ENCODE measurements around the gene VASH2. TPM values are rescaled to one million over a fixed set of nuclear protein-coding genes. Genes with fewer than 3 reads are reported as not detected.

The VASH2 gene
- total and polyA plus RNA-seq, 2 of the 4 experiments (the other 2 are of a cell fraction) = 0.90 to 1.2 TPM

GRCh38 chr1:212920896-212921295, 29.4 kb upstream of the VASH2 start:
- no peak overlapping the region for H4K91ac ChIP-seq (ENCODE audit: insufficient read depth, low read depth, low read length)
- DNase-seq = no peak

More at GRCh38 chr1:212920896-212921295, 29.4 kb upstream of the VASH2 start:
- Histone ChIP-seq H4K8ac (ENCODE audit: low read depth in 2 of 2, low read length in 2 of 2) (no peak overlapping the region), H3K4me2 (ENCODE audit: low read depth, low read length) (no peak overlapping the region), H3K56ac (ENCODE audit: extremely low read depth, insufficient read depth, low read length) (no peak overlapping the region), H3K4me1 (ENCODE audit: control insufficient read depth, insufficient read depth, low read length) (peaks cover 8% of the 10 kb centered on the region; the same call in 1 of the 2 replicates), H2BK15ac (ENCODE audit: low read depth, low read length) (no peak overlapping the region), H3K9ac (ENCODE audit: low read depth, low read length) (no peak overlapping the region), H2BK5ac (ENCODE audit: low read depth, low read length, poor library complexity, severe bottlenecking) (no peak overlapping the region), H3K14ac (replicated peaks; ENCODE audit: low read depth, low read length) (no peak overlapping the region), H3K27ac (ENCODE audit: insufficient read depth, low read length) (no peak overlapping the region), H2AFZ (replicated peaks; ENCODE audit: low read length, poor library complexity) (no peak overlapping the region), H2BK120ac (ENCODE audit: low read depth, low read length) (no peak overlapping the region), H4K5ac (ENCODE audit: low read depth, low read length) (no peak overlapping the region), H3K9me3 (ENCODE audit: control insufficient read depth, insufficient read depth, low read length) (no peaks in the 10 kb centered on the region), H3K4ac (ENCODE audit: low read depth, low read length) (no peak overlapping the region), H3K27me3 (ENCODE audit: control insufficient read depth, insufficient read depth, low read length) (peaks cover 29% of the 10 kb centered on the region), H3K79me1 (ENCODE audit: low read depth in 1 of 2, low read length in 2 of 2) (no peaks in the 10 kb centered on the region), H3K9me1 (ENCODE audit: insufficient read depth, low read length) (no peaks in the 10 kb centered on the region; the same call in 1 of the 2 replicates), H4K20me1 (ENCODE audit: insufficient read depth, low read length) (peaks cover 10% of the 10 kb centered on the region), H2BK20ac (ENCODE audit: low read depth, low read length) (no peak overlapping the region), H3K36me3 (ENCODE audit: control insufficient read depth, insufficient read depth, low read length) (no peaks in the 10 kb centered on the region), H2AK5ac (ENCODE audit: low read depth, low read length) (no peak overlapping the region), H3K23ac (ENCODE audit: low read depth, low read length) (no peak overlapping the region), H3K4me3 (ENCODE audit: insufficient read depth, low read depth, low read length) (no peak overlapping the region), H2AK9ac (replicated peaks; ENCODE audit: low read depth, low read length, poor library complexity) (no peak overlapping the region), H3K18ac (ENCODE audit: low read depth, low read length) (no peak overlapping the region)
- intact Hi-C loops (cut with micrococcal nuclease) (no loop called here), in situ Hi-C loops (cut with MboI; ENCODE audit: low sequenced_read_pairs) (no loop called here), dilution Hi-C loops (cut with HindIII; ENCODE audit: low sequenced_read_pairs, unreplicated experiment) (no loop called here)
- TF ChIP-seq CTCF (conservative IDR thresholded peaks at IDR 0.05; ENCODE audit: low read depth, low read length) = 0 out of 2 replicates have a peak, but pooled peaks have one; percentile 21
- no peak for TF ChIP-seq ELK1 (IDR thresholded peaks at IDR 0.05; ENCODE audit: borderline replicate concordance, low read depth, low read length)
- TF ChIP-seq FOS (IDR thresholded peaks at IDR 0.05; ENCODE audit: low read depth, low read length) = no peak
- WGBS, 2 experiments (ENCODE audit: extremely low coverage in 2 of 2, insufficient read length in 1 of 2) = 81% methylated on average over 4 of the region's 6 CpGs; no CpG with 5 or more reads in 1 of the 2 experiments
- no TSS peak for BruUV-seq (replicated peaks)
- ChIA-PET POLR2A (ENCODE audit: unreplicated experiment) (no interaction called here), CTCF (no interaction called here)
- ATAC-seq (ENCODE audit: low read depth) = no peak
